22Rv1 (cell line): Measurements from ENCODE around the gene SLC36A3.

Experiments
- H3K27ac ChIP-seq: fragments of 450-650 bp; 2 replicates; pipeline ENCODE4 v1.5.1; 2017
- ZFX ChIP-seq: fragments of 450-650 bp; IDR thresholded peaks from 2 replicates; pipeline ENCODE4 v1.6.1; 2017; ENCODE audit warnings: antibody characterized with exemption, borderline replicate concordance
- TF ChIP-seq, protein P1 (sequence below): fragments of 450-650 bp; IDR thresholded peaks from 2 replicates; pipeline ENCODE4 v1.5.1; 2017; ENCODE audit warnings: mild to moderate bottlenecking

The SLC36A3 gene

DNA sequence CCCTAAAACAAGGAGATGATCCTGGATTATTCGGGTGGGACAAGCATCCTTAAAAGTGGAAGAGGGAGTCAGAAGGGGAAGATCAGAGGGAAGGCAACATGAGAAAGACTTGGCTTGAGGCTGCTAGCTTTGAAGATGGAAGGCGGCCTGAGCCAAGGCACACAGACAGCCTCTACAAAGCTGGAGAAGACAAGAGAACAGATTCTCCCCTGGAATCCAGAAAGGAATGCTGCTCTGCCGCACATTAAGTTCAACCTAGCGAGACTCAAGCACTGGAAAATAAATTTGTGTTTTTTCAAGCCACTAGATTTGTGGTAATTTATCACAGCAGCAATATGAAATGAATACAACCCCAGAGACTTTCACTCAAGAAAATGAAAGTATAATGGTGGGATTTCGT, 17.9 kb downstream of the SLC36A3 start:
- H3K27ac ChIP-seq, result no peak overlapping the region
- no peak for TF ChIP-seq ZFX
- TF ChIP-seq, protein P1, sequence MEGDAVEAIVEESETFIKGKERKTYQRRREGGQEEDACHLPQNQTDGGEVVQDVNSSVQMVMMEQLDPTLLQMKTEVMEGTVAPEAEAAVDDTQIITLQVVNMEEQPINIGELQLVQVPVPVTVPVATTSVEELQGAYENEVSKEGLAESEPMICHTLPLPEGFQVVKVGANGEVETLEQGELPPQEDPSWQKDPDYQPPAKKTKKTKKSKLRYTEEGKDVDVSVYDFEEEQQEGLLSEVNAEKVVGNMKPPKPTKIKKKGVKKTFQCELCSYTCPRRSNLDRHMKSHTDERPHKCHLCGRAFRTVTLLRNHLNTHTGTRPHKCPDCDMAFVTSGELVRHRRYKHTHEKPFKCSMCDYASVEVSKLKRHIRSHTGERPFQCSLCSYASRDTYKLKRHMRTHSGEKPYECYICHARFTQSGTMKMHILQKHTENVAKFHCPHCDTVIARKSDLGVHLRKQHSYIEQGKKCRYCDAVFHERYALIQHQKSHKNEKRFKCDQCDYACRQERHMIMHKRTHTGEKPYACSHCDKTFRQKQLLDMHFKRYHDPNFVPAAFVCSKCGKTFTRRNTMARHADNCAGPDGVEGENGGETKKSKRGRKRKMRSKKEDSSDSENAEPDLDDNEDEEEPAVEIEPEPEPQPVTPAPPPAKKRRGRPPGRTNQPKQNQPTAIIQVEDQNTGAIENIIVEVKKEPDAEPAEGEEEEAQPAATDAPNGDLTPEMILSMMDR, result no peak

DNA sequence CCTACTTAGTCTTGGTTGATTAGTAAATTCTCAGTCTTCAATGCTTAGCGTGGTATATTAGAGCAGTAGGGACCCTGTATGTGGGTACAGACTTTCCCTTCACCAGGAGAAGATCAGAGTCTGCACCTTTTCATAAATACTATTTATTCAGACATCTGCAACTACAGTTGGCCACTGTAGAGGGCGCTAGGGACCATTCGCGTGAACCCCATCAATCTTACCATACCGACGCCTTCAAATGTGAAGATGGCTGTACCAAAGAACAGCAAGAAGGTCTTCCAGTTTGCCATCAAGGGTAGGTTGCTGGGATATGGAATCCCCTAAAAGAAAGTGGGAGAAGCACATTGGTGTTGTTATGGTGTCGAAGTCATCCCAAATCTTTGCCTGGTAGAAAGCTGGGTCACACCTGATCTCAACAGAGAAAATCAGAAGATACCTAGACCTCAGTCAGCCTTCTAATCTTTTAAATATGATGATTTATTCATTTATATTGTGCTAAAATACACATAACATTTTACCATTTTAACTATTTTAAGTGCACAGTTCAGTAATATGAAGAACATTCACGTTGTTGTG, 19.1 kb downstream of the SLC36A3 start:
- TF ChIP-seq ZFX, result no peak
- TF ChIP-seq, protein P1, result peak; percentile 44
- H3K27ac ChIP-seq, result no peak overlapping the region

DNA sequence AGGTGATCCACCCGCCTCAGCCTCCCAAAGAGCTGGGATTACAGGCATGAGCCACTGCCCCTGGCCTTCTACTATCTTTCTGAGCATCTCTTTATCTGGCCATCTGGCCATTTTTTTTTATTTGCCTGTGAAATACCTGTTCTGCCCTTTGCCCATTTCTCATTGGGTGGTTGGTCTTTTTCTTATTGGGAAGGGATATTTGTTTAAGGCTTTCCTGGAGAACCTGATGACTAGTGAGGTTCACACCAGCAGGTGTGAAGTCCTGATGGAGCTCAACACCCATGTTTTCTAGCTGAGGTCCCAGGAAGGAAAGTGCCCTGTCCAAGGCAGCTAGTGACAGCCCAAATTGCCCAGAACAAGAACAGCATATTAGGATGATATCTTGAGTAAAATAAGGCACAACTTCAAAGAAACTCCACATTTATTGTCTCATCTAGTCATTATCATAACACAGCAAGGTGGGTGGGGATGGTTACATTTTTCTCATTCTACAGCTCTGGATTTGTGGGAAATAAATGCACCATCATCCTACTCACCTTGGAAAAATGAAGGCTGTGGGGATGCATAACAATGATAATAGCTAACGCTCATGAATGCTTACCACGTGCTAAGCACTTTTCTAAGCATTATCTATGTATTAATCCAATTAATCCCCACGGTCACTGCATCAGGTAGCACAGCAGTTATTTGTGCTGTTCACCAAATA, 20.3 kb downstream of the SLC36A3 start:
- no peak overlapping the region for H3K27ac ChIP-seq

DNA sequence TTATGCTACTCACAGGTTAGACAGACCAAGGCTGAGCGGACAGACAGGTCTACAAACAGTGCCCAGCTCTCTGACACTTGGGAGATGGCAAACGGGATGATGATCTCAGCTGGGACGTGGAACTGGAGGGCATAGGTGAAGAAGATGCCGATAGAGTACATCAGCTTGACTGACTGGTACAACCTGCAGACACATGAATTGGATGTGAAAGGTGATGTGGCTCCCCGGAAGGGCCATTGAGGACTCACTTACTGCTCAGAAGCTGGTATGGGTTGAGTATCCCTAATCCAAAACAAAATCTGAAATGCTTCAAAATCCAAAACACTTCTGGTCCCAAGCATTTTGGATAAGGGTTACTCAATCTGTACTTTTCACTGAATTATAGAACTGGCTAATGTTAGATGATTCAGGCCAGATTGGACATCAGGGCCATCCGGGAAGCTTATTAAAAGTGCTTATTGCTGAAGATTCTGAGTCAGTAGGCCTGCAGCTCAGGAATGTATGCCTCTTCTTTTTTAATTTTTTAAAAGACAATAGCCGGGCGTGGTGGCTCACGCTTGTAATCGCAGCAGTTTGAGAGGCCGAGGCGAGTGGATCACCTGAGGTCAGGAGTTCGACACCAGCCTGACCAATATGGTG, 22.4 kb downstream of the SLC36A3 start:
- TF ChIP-seq ZFX, result no peak
- TF ChIP-seq, protein P1, result no peak
- H3K27ac ChIP-seq, result no peak overlapping the region

More for the DNA sequence above, 20.3 kb downstream of the SLC36A3 start:
- TF ChIP-seq, protein P1, result no peak
- no peak for TF ChIP-seq ZFX

DNA sequence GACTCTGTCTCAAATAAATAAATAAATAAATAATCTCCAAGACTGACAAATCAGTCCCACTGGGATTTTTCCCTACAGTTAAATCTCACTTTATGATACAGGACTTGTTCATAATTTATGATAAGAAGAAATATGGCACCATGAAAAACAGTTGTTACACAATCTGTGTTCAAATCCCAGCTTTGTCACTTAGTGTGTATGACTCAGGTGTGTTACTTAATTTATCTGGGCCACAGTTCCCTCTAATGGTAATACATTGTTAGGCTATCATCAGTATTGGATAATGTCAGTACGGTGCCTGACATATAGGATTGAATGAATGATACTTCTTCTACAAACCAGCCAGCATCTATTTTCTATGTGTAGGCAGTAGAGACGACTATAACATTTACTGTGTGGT, 23.1 kb downstream of the SLC36A3 start:
- H3K27ac ChIP-seq, result no peak overlapping the region
- TF ChIP-seq, protein P1, result no peak
- no peak for TF ChIP-seq ZFX

DNA sequence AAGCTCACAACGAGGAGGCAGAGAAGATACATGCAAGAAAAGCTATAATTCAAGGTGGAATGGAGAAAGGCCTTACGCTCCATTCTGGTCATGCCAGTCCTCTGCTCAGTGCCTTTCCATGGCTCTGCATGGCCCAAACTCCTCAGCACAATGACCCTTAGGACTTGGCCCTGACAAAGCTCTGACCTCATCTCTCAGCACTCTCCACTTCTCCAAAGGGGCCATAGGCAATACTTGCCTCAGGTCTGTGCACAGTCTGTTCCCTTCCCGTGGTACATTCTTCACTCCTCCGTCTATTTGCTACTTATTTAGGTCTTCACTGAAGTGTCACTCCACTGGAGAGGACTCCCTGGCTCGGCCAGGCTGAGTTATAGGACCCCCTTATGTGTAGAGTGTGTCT, 24.7 kb downstream of the SLC36A3 start:
- TF ChIP-seq ZFX, result no peak
- TF ChIP-seq, protein P1, result no peak
- H3K27ac ChIP-seq, result no peak overlapping the region

DNA sequence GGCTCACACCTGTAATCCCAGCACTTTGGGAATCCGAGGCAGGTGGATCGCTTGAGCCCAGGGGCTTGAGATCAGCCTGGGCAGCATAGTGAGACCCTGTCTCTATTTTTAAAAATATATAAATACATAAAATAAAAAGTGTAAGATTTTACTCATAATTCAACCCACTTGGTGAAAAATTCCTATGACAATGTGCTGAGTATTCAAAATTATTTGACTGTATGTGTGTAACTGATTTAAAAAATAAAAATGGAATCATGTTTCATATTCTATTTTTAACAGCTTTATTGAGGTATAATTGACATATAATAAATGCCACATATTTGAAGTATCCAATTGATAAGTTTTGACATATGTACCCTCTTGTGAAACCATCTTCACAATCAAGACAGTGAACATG, 27.8 kb downstream of the SLC36A3 start:
- TF ChIP-seq ZFX, result no peak
- TF ChIP-seq, protein P1, result no peak
- no peak overlapping the region for H3K27ac ChIP-seq
